Stimulated activated CD4-positive, alpha-beta T cell treated with anti-CD3 and anti-CD28 coated beads, Interleukin-1b, Interleukin-23, amount 100 ng/mL, for 4 hours (primary cell): ENCODE measurements around the gene RNF112.
A peak's percentile ranks its signal among the peaks of the same experiment; 100 is the strongest.

Experiments
- DNase-seq, 2 donors: peaks; one replicate each; pipeline ENCODE4 v3.0.0-alpha.2; 2020; ENCODE audit warnings: low read depth in 2 of 2

RNF112 gene, protein sequence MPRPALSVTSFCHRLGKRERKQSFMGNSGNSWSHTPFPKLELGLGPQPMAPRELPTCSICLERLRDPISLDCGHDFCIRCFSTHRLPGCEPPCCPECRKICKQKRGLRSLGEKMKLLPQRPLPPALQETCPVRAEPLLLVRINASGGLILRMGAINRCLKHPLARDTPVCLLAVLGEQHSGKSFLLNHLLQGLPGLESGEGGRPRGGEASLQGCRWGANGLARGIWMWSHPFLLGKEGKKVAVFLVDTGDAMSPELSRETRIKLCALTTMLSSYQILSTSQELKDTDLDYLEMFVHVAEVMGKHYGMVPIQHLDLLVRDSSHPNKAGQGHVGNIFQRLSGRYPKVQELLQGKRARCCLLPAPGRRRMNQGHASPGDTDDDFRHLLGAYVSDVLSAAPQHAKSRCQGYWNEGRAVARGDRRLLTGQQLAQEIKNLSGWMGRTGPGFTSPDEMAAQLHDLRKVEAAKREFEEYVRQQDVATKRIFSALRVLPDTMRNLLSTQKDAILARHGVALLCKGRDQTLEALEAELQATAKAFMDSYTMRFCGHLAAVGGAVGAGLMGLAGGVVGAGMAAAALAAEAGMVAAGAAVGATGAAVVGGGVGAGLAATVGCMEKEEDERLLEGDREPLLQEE

DNA sequence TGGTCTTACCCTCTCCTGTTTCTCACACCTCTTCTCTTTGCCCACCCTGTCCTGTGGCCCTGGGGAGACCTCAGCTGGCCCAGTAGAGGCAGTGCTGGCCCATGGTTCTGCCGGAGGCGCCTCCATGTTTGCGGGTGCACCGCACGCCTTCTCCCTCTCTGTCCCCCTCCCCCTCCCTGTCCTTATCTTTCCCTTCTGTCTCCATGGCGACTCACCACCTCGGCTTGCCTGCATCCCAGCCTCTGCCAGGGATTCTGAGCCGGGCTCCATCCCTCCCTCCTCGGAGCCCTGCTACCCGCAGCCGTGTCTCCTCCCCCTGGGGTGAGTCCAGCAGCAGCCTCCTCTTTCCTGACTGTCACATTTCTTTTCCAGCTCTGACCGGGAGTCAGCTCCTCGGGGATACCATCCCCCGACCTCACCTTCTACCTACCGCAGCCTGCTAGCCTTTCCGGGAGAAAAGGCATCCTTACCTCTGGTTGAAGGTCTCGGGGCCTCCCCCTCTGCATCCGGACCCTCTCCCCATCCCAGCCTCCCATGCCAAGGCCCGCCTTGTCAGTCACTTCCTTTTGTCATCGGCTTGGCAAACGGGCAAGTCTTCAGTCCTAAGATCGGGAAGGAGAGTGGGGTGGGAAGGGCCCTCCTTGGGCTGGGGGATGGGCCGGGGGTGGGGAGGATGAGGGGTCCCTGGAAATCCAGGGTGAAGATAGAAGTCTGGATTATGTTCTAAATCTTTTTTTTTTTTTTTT lies at the start of gene RNF112:
RNF112 (plus strand) TSS at position 358 of the 746 bp plus-strand sequence; CDS start at position 535, 177 bp downstream.
- DNase-seq: no peak

DNA sequence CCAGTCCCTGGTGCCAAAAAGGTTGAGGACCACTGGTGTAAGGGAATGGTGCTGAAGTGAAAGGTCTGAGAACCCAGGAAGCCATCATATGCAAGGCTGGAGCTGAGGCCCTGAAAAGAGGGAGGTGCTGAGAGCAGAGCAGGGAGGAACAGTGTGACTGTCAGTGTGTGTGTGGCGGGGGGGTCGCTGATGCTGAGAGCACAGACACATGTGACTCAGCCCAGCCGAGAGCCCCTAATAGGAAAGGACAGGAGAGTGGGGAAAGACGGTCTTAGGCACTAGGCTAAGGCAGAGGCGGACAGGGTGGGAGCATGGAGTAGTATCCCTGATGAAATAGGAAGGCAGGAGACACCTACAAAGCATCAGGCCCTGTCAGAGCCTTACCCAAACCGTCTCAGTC lies 49.7 kb upstream of the RNF112 start:
- no peak for DNase-seq

DNA sequence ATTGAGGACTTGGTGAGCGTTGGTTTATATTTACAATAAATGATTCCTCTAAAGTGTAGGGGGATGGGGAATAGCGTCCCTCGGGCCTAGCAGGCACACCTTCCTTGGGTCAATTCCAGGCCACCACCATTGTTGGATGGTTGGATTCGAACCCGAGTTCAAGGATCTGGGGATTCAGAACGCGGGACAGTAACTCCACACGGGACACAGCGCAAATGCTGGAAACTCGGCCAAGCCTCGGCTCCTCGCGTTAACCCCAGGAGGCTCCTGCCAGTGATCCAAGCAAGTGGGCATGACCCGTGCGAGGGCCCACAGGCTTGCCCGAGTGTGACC lies 49.1 kb upstream of the RNF112 start:
- no peak for DNase-seq

DNA sequence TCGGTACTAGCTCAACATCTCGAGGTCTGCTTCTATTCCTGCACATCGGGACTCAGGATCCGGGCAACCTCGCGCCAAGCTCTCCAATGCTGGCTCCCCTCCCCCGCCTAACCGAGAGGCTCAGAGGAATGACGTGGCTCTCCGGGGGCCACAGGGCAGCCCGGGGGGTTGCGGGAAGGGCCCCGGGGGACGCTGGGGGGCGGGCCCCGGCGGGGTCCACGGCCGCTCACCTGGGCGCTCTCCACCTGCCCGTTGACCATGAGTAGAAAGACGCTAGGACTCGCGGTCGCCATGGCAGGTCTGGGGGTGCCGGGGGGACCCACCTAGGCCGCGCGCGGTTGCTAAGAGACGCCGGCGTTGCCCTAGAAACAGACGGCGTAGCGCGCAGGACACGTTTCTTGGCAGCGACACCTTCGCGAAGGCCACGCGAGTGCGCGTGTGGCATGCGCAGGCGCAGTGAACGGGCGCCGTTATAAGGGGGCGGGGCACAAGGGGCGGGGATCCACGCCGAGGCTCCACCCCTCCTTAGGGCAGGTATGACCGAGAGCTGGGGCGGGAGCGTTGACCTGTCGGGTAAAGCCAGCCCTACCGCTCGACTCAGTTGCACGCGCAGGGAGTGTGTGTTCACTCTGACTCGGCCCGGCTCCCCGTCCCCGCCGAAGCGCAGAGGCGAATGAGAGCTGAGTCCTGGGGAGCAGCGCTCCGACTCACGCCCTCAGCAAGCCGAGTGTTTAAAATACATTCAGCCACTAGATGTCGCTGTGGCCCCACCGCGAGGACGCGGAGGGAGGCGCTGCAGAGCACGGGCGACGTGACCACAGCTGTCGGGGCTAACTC lies 48.5 kb upstream of the RNF112 start, which contains the start of gene B9D1:
B9D1 (minus strand) TSS at position 447 of the 837 bp plus-strand sequence; CDS start at position 293, 154 bp downstream.
- peak; percentile 92 for DNase-seq

DNA sequence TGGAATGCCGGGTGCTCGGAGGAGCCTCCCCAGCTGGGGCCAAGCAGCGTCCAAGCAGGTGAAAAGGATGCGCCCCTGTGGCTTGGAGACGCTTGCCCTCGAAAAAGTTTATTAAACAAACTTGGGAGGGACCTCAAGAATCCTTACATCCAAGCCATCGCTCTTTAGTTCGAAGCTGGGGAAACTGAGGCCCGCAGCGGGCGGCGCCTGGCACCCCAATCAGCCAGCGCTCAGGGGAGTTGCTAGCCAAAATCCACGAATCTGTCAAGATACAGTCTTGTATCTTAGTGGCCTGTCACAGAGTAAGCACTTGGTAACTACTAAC lies 48.0 kb upstream of the RNF112 start:
- DNase-seq: no peak

DNA sequence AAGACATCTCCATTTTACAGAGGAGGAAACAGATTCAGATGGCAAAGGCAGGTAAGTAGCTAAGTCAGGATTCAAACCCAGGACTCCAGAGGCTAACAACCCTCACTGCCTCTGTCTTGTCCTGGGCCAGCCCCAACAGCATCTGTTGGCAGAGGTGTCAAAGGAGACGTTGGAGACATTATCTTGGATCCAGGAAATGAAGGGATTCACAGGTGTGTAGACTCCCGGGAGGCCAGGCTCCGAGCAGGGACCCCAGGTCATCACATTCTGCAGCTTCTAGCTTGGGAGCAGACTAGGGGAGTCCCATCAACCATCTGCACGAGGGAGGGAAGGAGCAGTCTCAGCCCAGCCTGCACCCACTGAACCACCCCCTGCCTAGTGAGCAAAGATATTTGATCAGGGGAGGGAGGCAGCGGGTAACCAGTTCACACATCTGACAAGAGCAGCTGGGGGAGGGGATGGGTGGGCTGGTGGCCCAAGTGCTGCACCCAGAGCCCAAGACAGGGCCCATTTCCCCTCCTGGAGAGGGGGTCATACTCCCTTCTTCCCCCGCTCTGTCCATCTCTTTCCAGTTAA lies 47.5 kb upstream of the RNF112 start:
- DNase-seq: no peak

DNA sequence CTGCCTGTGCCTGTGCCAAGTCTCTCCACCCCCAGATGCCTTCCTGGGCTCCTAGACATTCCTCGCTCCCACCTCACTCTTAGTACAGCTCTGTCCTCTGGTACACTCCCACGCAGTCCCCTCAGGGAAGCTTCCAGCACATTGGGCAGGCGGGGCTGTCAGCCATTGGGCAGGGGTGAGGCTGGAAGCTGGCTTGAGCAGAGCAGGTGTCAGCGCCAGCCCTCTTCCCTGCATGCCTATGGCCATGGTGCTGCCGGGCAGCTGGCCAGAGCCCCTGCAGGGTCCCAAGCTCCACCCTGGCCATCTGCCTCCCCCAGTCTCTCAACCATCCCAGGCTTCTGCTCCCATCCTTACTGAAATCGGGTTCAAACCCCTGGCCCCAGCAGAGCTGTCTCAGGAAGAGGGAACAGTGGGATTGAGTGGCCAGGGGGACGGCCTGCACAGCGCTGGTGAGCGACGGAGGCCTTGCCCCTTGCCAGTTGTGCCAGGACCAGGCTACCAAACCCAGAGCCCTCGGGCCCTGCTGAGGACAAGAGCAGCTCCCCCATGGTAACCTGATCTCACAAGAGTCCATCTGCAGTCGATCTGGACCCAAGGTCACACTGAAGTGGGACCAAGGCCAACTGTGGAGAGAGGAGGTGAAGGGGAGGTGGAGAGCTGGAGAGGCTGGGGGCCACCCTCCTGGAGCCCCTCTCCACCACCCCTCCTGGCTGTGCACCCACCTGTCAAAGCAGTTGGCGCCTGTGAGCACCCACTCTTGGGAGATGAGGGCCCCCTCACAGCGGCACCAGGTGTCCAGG lies 46.1 kb upstream of the RNF112 start:
- no peak for DNase-seq

DNA sequence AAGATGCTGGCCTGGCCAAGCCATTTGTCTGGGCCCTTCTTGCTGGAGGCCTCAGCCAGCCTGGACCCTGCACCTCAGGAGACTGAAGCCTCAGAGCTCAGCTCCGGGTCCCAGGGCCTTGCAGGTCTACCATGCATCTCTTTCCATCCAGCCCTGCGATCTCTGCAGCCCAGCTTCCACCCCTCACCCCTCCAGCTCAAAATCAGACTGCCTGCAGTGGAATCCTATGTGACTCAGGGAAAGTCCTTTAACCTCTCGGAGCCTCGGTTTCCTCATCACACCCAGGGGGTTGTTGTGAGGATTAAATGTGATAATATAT lies 45.6 kb upstream of the RNF112 start:
- no peak for DNase-seq

DNA sequence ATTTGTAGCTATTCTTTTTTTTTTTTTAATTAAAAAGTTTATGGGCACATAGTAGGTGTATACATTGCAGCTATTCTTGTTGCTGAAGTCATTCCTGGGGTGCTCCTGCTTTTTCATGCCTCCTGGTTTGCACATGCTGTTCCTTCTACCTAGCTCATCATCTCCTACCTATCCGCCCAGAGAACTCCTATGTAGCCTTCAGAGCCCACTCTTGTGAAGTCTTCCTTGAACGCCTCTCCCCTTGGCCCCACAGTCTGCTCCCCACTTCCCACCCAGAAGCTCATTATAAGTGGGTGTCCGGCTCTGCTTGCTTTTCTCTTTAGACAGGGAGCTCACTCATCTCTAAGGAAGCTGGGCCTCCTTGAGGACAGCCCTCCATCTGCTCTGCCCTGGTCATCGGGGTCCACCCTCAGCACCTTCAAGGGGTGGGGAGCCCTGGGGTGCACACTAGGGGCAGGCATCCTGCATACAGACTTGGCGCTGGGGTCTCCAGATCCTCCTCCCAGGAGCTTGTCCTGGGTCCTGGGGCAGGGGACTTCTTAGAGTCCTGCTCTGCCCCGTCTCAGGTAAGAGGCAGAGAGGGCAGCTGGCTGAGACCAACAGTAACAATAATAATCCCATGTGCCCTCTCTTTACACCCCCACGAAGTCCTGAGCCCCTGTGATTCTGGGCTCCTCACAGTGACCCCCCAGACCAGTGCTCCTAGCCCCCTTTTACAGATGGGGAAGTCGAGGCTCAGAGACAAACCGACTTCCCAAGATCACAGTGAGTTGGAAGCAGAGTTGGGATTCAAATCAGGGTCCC lies 45.0 kb upstream of the RNF112 start:
- DNase-seq: no peak

DNA sequence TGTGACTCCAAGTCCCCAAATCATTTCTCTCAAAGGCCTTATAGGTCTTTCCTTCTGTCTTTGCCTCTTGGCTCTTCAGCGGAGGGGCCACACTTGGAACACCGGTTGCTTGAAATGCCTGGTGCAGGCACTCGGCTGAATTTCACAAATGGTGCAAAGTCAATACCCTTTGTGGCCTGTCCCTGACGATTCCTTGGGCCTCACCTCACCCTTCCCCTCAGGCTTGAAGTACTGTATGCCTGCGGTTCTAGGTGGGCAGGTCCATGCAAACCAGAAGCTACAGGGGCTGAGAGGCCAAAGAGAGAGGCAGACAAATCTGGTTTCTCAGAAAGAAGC lies 44.4 kb upstream of the RNF112 start:
- DNase-seq: no peak

DNA sequence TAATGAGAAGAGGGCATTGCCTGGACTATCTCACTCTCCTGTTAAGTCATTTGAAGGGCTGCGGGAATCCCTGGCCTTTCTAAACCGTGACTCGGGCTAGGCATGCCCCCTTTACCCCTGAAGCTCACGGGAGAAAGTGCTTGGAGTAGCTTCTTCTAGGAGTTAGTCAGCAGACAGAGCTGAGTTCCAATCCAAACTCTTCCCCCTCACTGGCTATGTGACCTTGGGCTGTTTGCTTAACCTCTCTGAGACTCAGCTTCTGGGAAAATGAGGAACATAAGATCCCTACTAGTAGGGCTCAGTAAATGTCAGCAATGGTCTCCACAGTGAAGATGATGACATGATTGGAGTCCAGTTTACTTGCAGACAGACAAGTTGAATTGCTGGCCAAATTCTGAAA lies 42.8 kb upstream of the RNF112 start:
- no peak for DNase-seq

DNA sequence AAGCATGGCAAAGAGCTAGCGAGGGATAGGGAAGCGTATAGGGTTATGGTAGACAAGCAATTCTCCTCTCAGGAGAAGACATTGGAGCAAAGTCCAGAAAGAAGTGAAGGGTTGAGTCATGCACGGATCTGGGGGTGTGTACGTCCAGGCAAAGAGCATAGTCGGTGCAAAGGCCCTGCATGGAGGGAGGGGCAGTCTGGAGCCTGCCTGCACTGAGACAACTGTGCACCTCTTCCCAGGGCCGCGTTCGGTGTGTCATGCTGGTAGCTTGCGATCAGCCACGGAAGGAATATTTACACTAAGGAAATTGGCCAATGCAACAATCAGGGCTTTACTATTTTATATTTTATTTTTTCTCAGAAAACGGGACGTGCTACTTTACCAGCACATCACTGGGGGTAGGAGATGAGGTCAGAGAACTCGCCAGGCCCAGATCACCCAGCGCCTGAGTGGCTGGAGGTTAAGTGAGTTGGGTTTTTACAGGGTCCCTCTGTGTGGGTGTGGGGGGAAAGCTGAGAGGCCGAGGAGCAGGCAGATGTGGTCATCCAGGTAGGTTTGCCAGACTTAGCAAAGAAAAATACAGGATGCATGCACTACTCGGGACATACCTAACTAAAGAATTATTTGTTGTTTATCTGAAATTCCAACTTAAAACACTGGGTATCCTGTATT lies 41.8 kb upstream of the RNF112 start:
- DNase-seq: no peak

DNA sequence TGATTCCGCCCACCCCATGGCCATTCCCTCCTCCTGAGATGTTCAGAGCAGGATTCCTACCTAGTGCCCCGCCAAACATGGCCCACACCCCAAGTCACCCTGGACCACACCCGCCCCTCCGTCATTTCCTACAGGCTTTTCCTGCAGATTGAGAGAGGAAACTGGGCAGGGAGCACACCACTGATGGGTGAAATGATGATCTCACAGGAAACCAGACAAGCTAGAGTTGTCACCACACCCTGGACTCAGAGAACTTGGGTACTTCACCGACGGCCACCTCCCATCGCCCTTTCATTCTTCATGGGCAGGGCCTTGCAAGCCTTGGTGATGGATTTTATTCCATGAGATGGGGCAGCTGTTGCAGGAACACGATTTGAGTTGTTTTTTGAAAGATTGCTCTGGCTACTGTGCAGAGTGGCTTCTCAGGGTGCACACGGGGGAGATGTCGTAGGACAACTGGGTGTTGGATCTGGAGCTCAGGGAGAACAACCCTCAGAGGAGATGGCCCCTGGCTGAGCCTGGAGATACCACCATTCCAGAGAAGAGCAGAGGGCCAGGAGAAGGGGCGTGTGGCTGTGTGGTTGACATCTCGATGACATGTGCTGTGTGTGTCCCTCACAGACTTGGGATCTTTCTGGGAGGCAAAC lies 41.1 kb upstream of the RNF112 start:
- no peak for DNase-seq

DNA sequence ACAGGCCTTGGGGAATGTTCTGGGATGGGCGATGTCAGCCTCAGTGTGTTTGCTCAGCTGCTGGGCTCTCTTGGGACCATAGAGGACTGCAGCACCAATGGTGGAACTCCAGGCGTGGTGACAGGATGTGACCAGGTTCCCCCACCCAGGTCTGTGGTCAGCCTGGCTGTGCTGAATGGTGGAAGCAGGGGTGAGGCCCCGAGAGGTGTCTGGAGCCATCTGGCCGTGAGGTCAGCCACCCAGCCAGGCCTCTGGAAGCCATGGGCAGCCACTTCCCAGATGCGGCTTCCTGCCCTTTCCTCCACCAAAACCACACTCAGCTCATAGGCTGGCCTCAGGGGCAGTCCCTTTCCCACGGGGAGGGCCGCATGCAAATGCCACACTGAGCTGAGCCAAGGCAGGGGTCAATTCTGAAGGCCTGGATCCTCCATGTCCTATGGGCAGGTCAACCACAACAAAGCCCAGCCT lies 40.5 kb upstream of the RNF112 start:
- DNase-seq: no peak

DNA sequence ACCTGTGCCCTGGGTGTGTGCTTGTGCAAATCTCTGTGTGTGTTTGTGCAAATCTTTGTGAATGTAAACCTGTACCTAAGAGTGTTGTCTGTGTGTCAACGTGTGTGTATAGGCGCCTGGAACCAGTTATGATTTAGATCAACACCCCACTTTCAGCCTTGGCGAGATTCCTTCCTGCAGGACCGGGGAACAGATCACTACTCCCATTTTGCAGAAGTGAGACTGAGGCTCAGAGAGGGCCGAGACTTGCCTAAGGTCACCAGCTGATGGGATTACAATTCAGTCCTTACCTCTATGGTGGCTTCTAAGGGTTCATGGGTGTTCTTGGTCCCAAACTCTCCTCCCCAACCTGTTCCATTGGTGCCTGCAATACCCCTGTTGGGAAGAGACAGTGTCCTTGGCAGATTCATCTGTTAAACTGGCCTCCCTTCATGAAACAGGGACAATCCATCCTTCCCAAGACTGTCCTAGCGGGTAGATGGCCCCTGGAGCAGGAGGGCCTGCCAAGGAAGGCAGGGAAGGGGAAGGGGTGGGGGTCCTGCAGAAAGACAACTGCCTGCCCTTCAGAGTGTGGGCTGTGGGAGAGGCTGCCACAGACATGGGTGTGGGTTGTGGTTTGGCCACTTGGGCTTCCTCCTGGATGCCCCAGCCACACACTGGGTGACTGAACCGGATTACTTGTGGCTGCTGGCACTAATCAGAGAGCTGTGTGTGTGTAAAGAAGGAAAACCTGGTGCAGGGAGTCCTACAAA lies 39.6 kb upstream of the RNF112 start:
- no peak for DNase-seq

DNA sequence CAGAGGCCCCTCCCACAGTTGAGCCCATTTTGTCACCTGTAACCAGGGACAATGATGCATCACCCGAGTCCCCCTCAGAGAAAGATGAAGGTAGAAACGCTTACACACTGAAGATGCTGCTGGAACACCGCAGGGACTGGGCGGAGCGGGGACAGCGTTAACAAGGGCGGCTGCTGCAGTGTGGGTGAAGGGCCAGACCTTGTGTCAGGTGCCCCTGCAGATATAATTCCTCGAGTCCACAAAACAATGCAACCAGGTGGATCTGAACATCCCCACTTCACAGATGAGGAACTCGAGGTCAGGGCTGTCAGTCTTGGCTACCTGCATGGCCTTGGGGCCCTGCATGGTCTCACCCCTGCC lies 39.0 kb upstream of the RNF112 start:
- DNase-seq: no peak

DNA sequence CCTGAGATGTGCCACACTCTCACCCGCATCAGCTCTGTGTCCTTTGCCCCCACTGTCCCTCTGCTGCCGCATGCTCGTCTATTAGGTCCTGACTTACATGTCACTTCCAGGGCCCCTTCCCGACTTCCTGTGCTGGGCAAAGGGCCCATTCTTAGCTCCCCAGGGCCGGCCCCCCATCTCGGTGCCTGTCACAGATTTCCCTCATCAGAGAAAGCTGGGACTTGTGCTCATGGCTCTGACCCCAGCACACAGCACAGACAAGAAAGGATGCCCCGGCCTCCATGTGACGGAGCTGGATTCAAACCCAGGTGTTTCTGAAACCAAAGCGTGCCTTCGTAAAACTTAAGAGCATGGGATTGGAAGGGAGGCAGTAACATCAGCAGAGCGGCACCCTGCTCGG lies 38.6 kb upstream of the RNF112 start:
- DNase-seq: no peak

DNA sequence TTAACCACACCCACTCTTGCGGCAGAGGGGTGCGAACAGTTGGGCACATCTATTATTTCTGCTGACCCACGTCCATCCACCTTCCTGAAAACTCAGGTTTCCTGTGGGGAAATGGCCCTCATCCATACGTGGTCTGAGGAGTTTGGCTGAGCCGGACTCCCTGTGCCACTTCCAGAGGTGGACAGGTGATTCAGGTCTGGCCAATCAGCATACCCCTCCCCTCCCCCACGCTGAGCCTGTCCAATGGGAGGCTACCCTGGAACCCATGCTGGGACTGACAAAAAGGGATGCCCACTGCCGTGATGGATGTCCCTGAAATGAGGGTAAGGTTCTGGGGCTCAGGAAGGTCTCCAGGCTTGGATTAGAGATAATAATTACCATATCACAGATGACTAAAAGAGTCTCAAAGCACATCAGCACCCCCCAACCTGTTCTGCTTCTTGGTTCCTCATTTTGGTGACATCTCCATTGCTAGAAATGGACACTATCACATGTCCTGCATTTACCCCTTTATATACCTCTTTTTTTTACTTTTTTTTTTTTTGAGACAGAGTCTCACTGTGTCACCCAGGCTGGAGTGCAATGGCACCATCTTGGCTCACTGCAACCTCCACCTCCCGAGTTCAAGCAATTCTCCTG lies 38.0 kb upstream of the RNF112 start:
- no peak for DNase-seq
